NCI-H510A (cell line): ENCODE results near the gene NTM.

Experiments
- DNase-seq: peaks from one replicate; lab custom pipeline; 2025; lab: John Stamatoyannopoulos, UW

The NTM gene

DNA sequence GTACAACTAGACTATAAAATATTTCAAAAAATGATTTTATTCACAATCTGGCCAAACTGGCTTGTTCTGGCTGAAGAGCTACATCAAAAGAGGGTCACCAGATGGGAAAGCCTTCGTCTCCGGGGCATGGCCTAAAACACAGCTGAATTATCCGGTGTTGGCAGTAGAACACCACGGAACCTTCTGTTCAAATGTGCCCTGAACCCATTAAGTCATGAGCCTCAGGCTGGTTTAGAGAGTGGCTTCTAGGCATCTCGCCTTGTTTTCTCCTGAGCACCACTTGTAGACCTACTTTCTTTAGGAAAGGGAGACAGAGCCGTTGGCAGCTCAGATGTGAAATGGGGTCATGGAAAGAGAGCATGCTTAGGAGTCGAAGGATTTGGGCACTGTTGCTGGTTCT, 890.2 kb downstream of the NTM start:
- DNase-seq: no peak

- no peak for DNase-seq
These were observed 892.8 kb downstream of the NTM start for GRCh38 chr11:132263241-132263640.

DNA sequence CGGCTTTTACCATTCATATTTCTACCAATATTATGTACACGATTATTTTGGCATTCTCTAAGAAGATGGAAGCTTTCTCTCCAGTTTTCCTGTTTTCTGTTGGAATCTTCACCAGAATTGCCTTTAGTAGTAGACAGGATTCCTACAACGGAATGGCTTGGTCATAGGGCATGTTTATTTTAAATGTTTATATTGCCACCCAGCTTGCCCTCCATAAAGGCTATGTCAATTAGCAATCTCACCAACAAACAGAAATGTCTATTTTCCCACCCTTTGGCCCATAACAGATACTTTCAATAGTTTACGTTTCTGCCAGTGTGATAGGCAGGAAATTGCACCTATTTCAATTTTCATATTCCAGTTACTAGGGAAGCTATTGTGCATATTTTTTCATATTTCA, 893.5 kb downstream of the NTM start:
- no peak for DNase-seq

- DNase-seq: no peak
These were observed 894.2 kb downstream of the NTM start for GRCh38 chr11:132264616-132265015.

- peak; percentile 25 for DNase-seq
These were observed 908.6 kb downstream of the NTM start for GRCh38 chr11:132278801-132279574.

DNA sequence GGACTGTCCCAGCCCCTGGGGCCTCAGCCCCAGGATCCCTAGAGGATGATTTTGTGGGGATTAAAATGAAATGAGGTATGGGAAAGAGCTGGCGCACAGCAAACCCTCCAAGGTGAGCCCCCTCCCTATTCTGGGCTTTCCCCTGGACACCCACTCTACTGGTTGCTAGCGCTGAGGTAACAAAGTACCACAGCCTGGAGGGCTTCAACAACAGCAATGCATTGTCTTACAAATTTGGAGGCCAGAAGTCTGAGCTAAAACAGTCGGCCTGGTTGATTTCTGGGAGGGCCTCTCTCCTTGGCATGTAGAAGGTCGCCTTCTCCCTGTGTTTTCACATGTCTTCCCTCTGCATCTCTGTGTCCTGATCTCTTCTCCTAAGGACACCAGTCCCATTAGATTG, 913.6 kb downstream of the NTM start:
- DNase-seq: no peak

- DNase-seq: no peak
These were observed 914.2 kb downstream of the NTM start for GRCh38 chr11:132284611-132285010.

- DNase-seq: no peak
These were observed 915.2 kb downstream of the NTM start for GRCh38 chr11:132285631-132286030.

- DNase-seq: no peak
These were observed 915.7 kb downstream of the NTM start for GRCh38 chr11:132286106-132286505.

- no peak for DNase-seq
These were observed 917.6 kb downstream of the NTM start for GRCh38 chr11:132288036-132288435.

DNA sequence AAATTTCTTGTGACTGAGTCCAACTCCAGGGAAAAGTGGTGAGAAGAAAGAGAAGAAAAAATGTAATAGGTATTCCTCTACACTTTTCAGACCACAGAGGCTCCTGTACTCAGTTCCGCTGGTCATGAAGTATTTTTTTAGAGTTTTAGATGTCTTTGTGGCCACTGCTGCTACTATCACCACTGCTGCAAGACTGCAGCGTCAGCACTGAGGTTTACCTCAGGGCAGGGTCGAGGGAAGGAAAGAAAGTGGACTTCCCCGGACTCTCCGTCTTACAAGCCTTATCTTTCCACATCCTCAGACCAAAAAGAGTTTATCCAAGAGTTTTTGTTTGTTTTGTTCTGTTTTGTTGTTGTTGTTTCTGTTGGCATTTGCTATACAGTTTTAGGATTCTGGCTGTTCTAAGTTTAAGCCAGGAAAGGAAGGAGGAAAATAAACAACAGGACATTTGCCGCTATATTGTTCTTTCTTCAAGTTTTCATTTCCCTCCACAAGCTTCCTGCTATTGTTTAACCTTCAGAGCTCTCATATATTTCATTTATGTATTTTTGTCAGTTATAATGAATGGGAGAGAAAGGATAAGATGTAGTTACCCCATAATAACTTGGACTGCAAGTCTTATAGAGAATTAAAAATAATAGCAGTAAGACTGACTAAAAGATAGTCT, 919.3 kb downstream of the NTM start:
- DNase-seq: no peak

GRCh38 chr11:132293586-132293985, 923.2 kb downstream of the NTM start:
- DNase-seq: no peak

DNA sequence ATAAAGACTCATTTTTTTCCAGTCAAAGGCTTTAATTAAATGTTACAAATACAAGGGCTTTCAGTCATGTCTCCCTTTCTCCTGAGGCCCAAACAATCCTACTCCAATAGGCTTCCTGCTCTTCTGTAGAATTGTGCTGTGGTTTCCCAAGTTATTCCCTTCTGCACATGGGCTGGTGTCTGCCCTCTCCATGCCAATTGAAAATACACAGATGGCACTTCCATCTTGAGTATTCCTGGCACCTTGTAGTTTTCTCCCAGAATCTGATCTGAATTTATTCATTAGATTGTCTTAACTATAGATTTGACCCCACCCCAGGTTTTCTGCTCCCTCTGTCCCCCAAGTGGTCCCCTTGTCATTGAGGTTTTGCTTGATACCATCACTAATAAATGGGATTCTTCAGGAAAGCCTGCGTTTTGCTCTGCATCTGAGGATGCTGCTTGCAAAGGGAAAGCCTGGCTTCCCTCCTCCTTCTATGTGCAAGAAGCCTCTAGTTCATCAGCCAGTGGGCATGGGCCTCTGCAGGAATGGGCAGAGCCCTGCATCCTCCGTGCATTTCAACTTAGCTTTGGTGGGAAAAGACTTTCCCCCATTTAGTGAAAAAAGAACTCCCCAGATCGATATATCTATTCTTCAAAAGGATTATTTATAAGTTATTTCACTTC, 926.7 kb downstream of the NTM start:
- no peak for DNase-seq

DNA sequence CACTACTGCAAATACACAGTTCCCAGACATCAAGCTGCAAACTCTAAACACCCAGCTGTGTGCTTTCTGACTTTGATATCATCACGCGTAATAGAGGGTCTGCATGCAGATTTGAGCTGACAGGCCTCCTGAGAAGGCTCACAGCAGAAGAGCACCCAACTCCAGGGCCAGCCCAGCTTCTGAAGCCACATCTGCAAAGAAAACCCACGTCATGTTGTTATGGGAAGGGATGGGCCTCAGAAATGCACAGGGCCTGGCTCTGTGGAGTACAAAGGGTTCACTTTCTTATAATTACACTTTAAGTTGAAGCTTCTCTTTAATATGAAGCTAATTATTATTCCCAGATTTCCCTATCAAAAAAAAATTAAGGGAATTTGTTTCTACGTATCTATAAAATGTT, 927.9 kb downstream of the NTM start:
- DNase-seq: no peak

DNA sequence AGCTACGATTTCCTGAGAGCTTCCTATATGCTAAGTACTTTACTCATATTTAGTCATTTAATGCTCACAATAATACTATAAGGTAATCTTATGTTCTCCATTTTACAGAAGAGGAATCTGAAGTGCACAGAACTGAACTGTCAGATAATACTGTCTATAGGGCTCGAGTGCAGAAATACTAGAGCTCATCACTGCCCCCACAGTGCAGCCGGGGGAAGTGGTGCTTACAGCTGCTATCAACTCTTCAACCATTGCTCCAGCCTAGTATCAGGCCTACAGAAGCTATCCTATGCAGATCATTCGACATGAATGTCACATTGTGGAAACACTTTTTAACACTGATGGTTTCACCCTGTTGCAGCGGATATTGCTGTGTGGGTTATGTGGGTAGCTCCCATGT, 929.9 kb downstream of the NTM start:
- DNase-seq: peak; percentile 9

DNA sequence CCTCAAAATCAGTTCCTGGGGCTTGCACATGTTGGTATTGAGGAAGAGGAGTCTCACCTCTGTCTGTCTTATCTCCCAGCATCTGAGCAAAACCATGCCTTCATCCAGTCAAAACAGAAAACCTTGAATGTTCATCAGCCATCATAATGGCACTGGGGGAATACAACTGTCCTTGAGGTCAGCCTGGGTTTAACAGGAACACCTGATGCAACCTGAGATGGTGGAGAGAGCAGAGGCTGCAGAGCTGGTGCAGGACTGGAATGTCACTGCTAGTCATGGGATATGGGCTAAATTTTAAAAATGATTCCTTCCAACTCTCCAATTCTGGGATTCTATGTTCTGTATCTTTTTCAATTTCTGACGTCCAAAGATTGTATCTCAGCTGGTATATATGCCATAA, 931.0 kb downstream of the NTM start:
- no peak for DNase-seq

GRCh38 chr11:132301900-132302299, 931.5 kb downstream of the NTM start:
- DNase-seq: no peak

- DNase-seq: no peak
These were observed 937.0 kb downstream of the NTM start for GRCh38 chr11:132307309-132308020.

DNA sequence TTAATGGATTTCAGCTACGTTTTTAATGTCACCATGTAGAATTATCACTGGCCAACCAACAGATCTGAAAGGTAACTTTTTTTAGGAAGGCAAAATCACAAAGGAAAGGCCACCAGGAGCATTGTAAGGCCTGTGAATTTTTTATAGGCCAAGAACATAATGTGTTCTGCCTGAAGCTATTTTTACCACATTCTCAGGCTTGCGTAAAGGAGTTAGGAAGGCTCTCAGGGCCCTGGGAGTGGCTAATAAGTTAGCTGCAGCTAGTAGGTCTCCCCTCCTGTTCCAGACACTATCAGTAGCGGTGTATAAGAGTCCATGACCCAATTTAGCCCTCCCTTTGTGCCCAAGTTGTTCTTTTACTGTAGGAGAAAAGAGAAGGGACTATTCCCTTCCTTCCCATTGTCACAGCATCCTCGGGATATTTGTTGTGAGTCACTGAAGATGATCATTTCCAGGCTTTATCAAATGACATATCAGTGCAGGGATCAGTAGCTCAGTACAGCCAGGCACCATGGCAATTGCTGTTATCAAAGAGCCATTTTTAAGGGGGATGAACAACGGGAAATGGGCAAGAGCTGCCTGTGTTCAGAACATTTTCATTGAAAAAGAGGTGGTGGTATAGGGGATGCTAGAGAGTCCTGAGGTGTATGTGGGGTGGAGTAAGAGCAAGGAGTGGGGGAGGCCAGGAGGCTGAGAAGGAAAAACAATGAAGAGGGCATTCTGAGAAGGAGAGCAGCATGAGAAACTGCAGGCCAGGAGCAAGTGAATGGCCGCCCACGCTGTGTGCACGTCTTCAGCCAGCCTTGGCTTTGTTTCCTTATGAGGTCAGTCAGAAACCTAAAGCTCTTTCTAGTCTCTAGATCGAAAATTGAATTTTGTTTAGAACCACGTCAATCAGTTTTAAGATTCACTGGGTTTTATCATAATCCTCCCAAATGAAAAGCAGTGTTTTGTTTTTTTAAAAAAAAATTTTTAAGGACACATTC, 940.3 kb downstream of the NTM start:
- no peak for DNase-seq

DNA sequence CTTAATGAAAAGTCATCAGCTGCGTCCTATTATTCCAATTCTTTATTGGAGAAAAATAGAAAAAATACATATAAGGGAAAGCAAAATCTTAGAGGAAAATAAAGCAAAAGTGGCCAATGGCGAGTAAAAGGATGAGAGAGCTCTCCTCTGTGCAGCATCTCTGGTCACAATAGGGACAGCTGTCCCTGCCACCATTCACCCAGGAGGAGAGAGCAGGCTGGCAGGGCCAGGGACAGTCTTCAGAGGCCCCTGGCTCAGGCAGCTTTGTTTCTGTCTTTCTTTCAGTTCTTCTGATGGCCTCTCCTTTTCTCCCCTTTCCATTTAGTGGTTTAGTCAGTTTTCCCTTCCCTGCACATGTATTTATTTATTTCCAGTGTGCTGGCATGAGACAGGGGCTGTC, 941.3 kb downstream of the NTM start:
- DNase-seq: no peak

DNA sequence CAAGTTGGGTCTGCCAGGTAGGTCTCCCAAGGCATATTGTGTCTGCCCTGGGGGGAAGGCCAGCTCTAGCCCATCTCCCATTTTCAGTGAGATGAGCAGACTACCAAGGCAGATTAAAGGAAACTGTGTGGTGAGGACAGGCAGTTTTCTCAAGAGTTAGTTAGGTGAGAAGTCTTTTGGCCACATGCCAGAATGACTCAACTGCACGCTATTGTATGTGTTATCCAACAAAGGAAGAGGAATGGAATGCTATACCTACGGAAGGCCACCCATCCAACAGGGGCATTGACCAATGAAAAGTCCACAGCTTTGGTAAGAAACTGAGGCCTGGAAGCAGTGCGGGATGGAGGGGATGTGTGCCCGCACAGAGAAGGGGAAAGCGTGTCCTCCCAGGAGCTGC, 941.7 kb downstream of the NTM start:
- DNase-seq: no peak
